Iris pigment epithelial cell (primary cell): ENCODE measurements around the gene ZNF716.
"Not testable (repeated sequence)": the region's sequence is repeated elsewhere in the genome, so short reads cannot be mapped to it uniquely, and the experiment has no call there.

Source experiments
- DNase-seq: peaks from one replicate; pipeline ENCODE4 v3.0.0-alpha.2; 2011; ENCODE audit warnings: low read depth

The ZNF716 gene

DNA sequence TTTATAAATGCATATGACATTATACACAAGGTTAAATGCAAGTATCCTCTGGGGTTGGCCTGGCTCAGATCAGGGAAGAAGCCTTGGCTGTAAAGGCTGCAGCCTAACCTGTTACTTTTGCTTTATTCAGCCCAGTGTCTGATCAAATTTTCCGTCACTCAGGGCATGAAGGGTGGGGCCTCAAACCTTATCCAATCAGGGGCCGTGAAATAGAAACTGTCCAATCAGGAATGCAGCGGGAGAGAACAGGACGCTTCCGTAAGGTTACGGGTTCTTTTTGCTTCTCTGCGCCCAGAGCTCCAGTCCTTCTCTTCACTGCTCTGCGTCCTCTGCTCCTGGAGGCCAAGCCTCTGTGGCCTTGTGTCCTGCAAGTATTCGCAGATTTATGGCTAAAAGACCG is at the start of gene ZNF716:
Gene ZNF716, plus strand, starts transcription at position 274 of the 400 bp plus-strand sequence. Its CDS starts 112 bp downstream, at position 386.
- no peak for DNase-seq

DNA sequence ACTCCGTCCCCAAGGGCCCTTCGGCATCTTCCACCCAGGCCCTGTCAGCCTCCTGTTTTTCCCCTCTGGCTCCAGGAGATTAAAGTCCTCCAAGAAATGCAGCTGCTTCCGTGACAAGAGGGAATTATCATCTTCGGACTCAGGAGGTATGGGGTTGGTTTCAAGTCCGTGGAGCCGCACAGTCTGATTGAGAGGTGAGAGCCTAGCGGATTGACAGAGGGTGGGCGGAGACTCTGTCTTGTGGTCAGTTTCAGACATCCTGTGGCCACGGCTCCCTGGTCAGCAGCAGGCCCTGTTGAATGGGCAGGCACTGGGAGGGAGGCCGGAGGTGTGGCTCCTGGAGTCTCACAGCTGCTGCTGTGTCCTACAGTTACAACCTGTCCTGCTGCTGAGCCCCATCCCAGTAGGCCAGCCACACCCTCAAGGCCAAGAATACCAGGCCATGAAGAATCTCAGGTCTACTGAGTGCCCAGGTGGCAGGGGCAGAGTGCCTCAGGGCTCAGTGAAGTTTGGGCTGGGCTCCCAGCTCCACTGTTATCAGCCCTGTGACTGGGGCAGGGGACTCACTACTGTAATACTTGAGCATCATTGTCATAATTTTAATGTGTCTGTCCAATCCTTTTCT is 49.3 kb upstream of the ZNF716 start:
- no peak for DNase-seq

DNA sequence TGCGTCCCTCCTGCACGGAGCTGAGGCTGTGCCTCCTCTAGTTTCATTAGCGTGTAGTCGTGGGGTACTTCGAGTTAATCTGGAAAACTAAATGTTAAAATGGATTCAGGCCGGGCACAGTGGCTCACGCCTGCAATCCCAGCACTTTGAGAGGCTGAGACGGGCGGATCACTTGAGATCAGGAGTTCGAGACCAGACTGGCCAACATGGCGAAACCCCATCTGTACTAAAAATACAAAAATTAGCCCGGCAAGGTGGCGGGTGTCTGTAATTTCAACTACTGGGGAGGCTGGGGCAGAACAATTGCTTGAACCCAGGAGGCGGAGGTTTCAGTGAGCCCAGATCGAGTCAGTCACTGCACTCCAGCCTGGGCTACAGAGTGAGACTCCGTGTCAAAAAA is 46.9 kb upstream of the ZNF716 start:
- not testable (repeated sequence) for DNase-seq

DNA sequence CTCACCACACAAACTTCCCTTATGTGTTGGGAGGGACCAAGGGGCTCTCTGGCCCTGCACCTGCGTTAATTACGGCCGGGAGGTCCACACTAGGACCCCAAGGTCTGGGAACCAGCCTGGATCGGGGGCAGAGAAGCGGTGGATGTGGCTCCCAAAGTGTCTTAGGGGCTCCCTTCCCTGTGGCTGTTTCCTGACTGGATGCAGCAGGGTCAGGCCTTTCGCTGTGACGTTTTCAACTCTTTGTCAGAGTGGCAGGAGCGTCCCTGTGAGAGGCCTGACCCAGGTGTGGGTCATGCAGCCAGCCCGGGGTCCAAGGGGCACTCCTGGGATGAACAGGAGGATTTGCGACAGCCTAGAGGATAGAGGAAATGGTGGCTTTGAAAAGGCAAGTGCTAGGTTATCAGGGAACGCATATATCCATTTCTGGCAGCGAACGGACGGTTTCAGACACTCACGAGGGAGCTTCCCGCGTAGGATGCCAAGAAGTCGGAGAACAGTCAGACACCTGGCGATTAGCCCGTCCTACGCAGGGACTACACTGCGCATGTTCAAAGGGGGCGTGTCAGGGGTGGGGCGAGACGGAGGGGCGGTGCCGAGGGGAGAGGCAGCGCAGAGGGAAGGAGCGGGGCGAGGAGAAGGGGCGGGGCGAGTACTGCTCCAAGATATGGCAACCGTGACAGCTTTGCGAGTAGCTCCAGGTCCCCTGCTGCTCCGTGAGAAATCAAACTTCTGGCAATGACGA is 46.2 kb upstream of the ZNF716 start:
- DNase-seq, result no peak

DNA sequence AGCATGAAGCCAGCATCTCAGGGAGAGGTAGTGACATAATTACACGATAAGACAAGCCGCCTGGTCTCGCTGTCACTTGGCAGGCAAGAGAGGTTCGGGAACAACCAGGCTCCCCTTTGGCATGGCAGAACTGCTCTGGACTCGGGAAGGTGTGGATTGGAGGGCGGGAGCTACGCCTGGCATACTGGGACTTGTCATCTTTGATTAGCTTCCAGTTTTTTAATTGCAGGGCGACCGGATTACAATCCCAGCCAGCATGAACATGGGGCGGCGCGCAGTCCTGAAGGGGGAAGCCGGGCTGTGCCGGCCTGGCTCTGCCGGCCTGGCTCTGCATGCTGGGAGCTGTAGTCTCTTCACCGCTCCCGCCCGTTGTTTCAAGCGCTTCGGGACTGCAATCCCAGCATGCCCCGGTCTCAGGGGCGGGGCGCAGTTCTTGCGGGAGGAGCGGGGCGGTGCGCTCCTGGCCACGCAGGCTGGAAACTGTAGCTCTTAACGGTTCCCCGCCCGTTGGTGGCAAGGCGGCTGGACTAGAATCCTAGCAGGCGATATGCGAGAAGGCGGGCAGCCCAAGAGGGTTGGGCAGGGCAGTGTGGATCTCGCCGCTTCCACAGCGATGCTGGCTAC is 45.5 kb upstream of the ZNF716 start:
- DNase-seq, result no peak

DNA sequence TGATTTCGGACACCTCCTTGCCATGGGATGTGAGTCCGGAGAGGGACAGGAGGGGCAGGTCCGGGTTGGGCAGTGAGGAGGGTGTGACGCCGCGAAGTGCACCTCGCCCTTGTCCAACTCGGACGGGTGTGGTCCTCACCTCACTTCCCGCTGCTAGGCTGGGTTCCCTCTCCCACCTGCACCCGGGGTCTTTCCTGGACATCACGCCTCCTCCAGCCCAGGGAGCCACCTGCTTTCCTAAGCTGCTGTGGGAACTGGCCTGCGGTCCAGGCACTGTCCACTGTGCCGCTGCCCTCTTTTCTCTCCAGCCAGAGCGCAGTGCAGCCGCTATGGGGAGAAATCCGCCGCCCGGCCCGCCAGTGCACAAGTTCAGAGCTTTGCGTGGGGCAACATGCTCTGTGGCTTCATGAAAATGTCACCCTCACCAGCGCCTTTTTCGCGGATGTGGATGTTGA is 45.0 kb upstream of the ZNF716 start:
- no peak for DNase-seq

DNA sequence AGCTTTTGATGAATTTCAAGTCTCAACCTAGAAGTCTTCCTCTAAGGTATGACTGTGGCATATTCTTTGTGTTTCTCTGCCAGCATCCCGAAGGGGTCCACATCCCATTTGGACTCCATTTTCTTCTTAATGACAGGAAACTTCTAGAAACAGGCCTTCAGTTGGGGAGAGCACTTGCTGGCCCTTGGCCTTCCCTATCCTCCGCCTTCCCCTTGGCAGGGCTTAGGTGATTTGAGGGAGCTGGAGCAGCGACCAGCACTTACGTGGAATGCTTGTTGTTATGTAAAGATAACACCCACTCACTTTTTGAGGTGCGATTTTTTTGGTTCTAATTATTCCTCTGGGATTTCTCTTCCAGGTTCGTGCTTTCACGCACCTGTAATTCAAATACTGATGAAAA is 42.9 kb upstream of the ZNF716 start:
- no peak for DNase-seq

DNA sequence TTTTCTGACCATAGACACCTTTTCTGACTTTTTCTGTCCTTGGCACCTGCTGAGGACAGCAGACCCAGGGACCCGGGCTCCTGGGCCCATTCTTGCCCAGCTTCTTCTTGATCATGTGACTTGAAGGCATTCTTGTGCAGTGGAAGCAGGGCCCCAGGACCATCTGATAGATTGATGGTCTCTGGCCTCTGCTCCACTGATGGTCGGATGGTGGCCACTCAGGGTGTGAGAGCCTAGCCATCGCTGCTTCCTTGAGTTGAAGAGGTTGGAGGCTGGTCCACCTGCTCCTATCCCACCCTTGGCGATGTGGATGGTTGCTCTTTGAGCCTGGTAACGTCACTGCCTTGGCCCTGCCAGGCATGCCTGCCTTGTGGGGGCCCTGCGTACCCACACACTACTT is 37.8 kb upstream of the ZNF716 start:
- DNase-seq, result no peak

DNA sequence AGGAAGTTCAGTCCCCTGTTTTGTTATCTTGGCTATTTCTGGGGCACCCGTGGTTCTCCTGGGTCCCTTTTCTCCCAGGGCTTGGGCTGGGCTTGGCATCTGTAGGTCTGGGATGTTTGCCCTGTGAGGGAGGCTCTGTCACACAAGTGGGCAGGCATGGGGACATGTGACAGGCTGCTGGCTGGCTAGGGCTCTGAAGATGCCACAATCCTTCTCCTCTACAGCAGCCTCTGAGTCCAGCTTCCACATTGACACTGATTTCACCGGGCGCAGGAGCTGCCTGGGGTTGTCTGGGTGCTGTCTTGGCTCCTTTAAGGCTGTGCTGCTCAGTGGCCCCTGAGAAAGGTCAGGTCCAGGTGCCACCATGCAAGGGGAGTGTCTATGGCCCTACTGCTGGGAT is 37.4 kb upstream of the ZNF716 start:
- DNase-seq, result no peak

DNA sequence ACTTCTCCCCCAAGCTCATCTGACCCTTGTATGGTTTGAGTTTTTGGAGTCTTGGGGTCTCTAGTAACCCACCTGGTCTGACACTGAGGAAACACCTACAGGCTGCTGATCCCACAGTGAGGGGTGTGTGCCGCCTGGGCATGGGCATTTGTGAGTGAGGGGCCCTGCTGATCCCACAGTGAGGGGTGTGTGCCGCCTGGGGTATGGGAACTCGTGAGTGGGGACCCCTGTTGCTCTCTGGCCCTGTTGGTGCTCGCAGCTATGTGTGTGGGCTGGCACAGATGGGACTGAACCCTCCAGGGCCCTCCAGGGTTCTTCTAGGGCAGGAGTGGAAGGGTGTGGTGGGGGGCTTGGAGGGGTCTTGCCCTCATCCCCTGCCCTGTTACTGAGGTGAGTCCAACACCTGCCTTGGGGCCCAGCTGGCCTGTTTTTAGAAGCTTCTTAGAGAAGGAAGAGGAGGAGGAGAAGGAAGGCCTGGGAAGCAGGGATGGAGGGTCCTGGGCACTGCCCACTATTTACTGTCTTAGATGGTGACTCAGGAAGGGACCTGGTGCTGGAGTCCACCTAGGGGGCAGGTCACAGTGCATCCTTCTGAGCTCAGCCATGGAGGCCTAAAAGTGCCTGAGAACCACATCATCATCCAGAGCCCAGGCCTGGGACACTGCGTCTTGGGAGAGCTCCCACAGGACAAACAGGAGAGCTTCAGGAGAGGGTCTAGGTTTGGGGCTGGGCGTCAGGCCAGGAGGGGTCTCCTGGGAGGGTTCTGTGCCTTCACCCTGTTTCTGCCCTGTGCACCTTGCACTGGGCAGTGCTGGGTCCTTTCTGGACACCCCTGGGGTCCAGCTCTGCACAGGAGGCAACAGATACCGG is 36.2 kb upstream of the ZNF716 start:
- no peak for DNase-seq

DNA sequence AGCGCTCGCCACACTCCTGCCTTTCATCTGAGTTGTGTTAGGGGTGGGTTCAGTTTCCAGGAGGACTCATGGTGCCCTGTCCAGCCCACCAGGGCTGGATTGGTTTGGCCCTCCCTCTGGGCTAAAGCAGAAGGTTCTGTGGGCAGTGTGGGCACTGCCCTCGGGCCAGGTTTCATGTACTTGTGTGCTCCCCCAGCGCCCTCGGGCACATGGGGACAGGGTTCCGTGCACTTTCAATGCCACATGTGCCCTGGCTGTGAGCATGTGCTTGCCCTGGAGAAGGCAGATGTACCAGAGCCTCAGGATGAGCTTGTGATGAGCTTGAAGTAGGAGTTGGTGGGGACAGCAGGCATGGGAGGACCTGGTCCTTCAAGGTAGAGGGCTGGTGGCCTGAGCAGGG is 35.6 kb upstream of the ZNF716 start:
- DNase-seq, result no peak

DNA sequence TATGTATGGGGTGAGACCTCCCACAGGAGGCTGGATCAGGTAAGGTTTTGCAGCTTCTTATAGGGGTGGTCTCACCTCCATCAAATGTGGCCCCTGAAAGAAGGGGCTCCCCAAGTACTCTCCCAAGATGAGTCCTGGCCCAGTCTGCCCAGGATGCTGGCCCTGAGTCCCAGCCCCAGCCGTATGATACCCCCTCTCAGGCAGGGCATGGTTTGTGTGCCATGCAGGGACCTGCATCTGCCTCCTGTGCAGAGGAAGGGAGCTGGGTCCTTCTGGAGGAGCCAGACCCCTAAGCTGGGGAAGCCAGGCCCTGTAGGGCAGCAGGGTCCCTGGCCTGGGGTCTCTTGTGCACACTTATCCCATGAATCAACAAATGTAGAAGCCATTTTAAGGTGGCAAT is 35.1 kb upstream of the ZNF716 start:
- no peak for DNase-seq

DNA sequence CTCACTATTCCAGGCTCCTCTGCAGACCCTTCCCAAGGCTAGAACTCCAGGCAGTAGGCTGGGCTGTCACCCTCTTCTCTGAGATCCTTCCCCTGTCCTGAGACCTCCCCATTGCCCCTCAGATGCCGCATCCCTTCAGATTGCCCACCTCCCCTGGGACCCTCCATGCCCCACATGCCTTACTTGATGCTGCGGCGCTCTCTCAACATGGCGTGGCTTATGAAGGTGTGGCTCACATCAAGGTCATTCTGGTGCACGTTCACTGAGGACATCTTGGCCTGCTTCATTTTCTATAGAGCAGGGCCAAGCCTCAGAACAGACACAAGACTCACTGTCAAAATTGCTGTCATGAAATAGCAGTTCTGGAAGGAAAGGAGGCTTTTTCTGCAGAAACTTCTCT is 34.7 kb upstream of the ZNF716 start:
- DNase-seq, result no peak

DNA sequence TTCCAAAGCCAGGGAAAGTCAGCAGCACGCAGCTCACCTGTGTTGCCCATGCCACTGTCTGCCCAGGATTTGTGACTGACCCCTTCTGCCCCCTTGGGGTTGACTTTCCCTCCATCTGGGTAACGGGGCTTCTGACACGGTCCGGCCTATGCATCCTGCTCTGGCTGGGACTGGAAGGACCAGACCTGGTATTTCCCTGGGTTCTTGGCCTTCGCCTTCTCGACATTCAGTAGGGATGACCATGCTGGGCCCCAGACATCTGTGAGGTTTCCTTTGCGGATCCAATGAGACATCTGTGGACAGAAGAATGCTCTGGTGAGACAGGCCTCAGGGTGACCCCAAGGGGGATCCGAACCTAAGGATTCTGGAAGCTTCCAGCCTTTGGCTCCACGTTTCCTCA is 34.2 kb upstream of the ZNF716 start:
- DNase-seq, result no peak

DNA sequence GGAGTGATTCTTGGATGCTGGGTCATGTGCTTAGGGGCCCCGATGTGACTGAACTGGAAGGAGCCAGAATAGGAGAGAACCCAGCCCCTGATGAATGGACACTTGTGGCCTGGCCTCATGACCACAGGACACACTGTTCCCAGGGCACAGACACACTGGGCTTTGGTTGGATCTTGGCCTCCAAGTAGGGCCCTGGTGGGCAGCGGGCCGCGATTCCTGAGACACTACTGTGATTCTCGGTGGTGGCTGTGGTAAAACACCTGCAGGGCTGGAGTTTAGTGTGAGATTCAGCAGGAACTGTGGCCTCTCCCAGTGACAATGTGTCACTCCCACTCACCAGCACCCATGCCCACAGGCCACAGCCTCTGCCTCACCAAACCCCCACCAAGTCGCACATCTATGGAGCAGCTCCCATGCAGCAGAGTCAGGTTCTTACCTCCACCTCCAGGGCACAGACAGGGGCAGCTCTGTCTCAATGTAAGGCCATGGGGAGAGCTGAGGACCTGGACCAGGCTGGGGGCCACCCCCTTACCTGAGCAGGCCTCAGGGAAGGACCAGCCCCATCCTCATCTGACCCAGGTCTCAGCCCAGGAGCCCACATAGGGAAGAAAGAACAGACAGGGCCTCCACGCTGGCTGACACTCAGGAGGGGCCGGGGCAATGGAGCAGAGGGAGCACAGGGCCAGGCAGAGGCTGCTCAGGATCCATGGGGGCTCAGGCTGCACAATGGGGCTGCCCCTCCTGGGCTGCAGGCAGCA is 33.2 kb upstream of the ZNF716 start:
- no peak for DNase-seq

DNA sequence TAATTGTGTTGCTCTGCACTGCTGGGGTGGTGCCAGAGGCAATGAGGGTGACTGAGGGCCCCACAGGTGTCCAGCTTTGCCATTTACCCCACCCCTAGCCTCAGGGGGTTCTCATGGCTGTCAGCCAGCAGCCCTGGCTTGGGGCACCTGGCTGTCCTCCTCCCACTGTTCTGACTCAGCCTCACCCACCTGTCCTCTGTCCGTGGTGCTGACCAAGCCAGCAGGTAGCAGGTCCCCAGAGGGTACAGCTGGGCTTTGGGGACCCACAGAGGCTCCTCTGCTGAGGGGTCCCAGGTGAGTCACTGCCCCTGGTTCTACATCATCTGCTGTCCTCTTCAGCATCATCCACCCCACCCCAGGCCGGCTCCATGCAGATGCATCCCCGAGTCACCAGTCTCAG is 32.2 kb upstream of the ZNF716 start:
- DNase-seq, result no peak

DNA sequence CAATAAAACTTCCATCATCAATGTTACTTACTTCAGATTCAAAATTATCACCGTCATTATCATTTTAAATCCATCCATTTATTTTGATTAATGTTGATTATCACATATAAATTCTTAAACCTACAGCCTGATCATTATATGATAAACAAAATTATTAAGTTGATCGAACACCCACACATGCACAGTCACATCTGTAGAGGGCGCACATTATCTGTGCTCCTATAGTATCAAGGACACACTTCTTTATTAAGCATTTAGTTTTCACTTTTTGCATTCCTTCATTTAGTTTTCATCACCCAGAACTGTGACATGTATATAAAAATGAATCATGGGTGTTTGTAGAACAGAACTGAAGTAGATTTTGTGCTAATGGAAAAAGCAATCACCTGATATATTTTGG is 26.2 kb upstream of the ZNF716 start:
- DNase-seq, result no peak

DNA sequence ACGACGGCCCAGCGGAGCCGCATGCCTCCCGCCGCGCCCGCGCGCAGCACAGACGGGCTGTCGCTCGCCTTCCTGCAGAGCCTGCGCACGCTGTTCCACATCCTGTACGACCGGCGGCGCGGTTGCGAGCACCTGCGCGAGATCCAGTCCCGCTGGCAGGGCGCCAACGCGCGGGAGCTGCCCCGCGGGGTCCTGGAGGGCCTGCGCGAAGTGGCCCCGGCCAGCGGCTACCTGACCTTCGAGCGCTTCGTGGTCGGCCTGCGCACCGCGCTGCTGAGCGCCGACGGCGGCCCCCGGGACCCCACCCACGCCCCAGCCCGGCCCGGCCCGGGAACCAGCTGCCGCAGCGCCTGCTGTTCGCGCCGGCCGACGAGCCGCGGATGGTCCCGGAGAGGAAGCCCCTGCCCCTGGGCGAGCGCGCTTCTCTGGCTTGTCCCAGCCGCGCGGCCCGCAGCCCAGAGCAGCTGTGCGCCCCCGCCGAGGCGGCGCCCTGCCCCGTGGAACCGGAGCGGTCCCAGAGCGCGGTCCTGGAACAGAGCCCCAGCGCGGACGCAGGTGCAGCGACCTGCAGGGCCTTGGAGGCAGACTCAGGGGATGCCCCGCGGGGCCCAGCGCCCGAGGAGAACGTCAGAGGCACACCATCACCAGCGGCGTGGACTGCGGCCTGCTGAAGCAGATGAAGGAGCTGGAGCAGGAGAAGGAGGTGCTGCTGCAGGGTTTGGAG is 25.3 kb upstream of the ZNF716 start:
- DNase-seq, result no peak

DNA sequence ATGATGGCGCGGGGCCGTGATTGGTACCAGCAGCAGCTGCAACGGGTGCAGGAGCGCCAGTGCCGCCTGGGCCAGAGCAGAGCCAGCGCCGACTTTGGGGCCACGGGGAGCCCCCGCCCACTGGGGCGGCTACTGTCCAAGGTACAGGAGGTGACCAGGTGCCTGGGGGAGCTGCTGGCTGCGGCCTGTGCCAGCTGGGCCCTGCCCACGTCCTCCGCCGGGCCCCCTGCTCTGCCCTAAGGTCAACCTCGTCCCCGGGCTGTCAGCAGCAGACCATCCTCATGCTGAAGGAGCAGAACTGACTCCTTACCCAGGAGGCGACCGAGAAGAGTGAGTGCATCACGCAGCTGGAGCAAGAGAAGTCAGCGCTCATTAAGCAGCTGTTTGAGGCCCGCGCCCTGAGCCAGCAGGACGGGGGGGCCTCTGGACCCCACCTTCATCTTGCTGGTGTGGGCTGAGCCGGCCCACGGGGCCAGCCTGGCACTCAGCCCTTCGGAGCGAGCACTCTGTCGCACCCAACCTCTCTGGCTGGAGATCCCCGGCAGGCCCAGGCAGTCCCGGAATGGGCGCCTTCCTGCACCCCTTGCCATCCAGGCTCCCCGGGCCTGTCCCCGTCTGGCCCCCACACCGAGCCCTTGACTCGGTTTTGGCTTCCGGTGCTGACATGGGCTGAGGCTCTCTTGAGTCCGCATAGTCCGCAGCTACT is 24.6 kb upstream of the ZNF716 start:
- DNase-seq, result no peak

DNA sequence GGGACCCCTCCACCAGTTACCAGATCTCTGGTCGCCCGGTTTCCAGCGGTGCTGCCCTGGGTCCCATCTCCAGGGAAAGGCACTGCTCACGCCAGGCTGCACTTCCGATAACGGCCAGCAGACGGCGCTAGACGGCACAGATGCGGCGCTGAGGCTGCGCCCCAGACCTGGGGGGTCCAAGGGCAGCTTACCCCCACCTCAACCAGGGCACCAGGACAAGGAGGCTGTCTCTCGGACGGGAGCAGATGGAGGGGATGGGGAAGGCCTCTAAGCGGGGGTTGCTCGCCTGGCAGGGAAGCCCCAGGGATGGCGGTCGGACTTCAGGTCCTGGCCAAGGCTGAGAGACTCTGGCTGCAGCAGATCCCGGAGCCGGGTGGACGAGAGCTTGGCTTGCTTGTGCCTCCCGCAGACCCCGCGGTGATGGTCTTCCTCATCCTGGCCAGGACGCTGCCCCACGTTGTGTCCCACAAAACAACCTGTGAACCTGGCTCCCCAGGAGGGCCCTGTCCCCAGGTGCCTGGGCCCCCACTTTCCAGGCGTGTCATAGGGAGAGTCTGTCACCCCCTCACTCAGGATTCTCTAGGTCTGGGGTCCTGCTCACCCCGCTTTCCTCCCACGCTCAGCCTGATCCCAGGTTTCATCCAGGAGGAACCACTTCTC is 23.9 kb upstream of the ZNF716 start:
- DNase-seq, result no peak
